HepG2 (cell line): ENCODE results near the gene CXXC5. TPM values are rescaled to one million over a fixed set of nuclear protein-coding genes. Genes with fewer than 3 reads are reported as not detected.

Experiments
- FOSL2 ChIP-seq: sonication (generic); formaldehyde crosslinking; IDR thresholded peaks from 2 replicates; pipeline ENCODE4 v1.4.0; 2020; ENCODE audit warnings: missing genetic modification reagents
- FOXC1 ChIP-seq: sonication (generic); formaldehyde crosslinking; IDR thresholded peaks from 2 replicates; pipeline ENCODE4 v1.8.0; 2022; ENCODE audit warnings: mild to moderate bottlenecking, missing genetic modification reagents, borderline replicate concordance
- FOXM1 ChIP-seq: sonication (generic); formaldehyde crosslinking; IDR thresholded peaks from 2 replicates; pipeline ENCODE4 v1.5.0; 2020; ENCODE audit warnings: missing genetic modification reagents
- HMG20B ChIP-seq: conservative IDR thresholded peaks from 2 replicates; pipeline ENCODE4 v1.6.1; 2016; ENCODE audit warnings: missing genetic modification reagents, missing compliant biosample characterization
- JARID2 ChIP-seq: sonication (generic); formaldehyde crosslinking; IDR thresholded peaks from 2 replicates; pipeline ENCODE4 v1.8.1; 2023; ENCODE audit warnings: missing genetic modification reagents, inconsistent platforms; ENCODE audit not compliant: insufficient replicate concordance
- KLF6 ChIP-seq: IDR thresholded peaks from 2 replicates; pipeline ENCODE4 v1.8.0; 2016; ENCODE audit warnings: missing biosample characterization, missing genetic modification reagents
- RBM39 ChIP-seq: fragments of 200-400 bp; formaldehyde crosslinking; IDR thresholded peaks from one replicate; pipeline ENCODE4 v1.6.1; 2018; ENCODE audit warnings: antibody characterized with exemption, mild to moderate bottlenecking, low read depth, low read length; ENCODE audit not compliant: poor library complexity, severe bottlenecking
- SMARCC2 ChIP-seq: fragments of 450-650 bp; IDR thresholded peaks from 2 replicates; pipeline ENCODE4 v1.6.1; 2017; ENCODE audit warnings: antibody characterized with exemption, mild to moderate bottlenecking
- SMC3 ChIP-seq: IDR thresholded peaks from 2 replicates; pipeline ENCODE4 v1.6.1; 2011; ENCODE audit warnings: low read length, improper control_type of control experiment
- ZNF562 ChIP-seq: sonication (generic); formaldehyde crosslinking; IDR thresholded peaks from 2 replicates; pipeline ENCODE4 v1.8.0; 2022; ENCODE audit warnings: missing genetic modification reagents, borderline replicate concordance
- polyA plus RNA-seq, 8 experiments: library from polyadenylated mRNA; depleted of rRNA in 3 of 8; stranded (reverse) in 7 of 8; unstranded in 1 of 8; fragments of >200 nt; fragmentation: Illumina TruSeq in 4 of 8; extraction: Trizol in 4 of 8; gene quantifications; 2 replicates each; pipeline versions ENCODE4 v1.2.1 to v1.2.3, GENCODE V29; 2011 to 2016; ENCODE audit warnings: low read depth in 4 of 8, missing spikeins in 1 of 8, mixed read lengths in 1 of 8; ENCODE audit not compliant: insufficient read depth in 1 of 8
- total RNA-seq, 5 experiments: library from RNA; depleted of rRNA; stranded (reverse); fragments of >200 nt; fragmentation: Illumina TruSeq; extraction: Trizol; gene quantifications; 2 replicates each; pipeline ENCODE4 v1.2.3, GENCODE V29; 2016; ENCODE audit warnings: low read depth in 1 of 5
- TF ChIP-seq, protein P1 (sequence below): sonication (generic); formaldehyde crosslinking; IDR thresholded peaks from 2 replicates; pipeline ENCODE4 v1.8.0; 2022; ENCODE audit warnings: mild to moderate bottlenecking, missing genetic modification reagents, borderline replicate concordance
- TF ChIP-seq, protein P2 (sequence below): sonication (generic); formaldehyde crosslinking; IDR thresholded peaks from 2 replicates; pipeline ENCODE4 v1.5.1; 2020; ENCODE audit warnings: mild to moderate bottlenecking, moderate library complexity, missing genetic modification reagents
- TF ChIP-seq, protein P3 (sequence below): sonication (generic); formaldehyde crosslinking; IDR thresholded peaks from 2 replicates; pipeline ENCODE4 v1.4.0; 2020; ENCODE audit warnings: missing genetic modification reagents
- TF ChIP-seq, protein P4 (sequence below): sonication (generic); formaldehyde crosslinking; IDR thresholded peaks from 2 replicates; pipeline ENCODE4 v1.5.0; 2020; ENCODE audit warnings: missing genetic modification reagents, mild to moderate bottlenecking, borderline replicate concordance
- TF ChIP-seq, protein P5 (sequence below): sonication (generic); formaldehyde crosslinking; IDR thresholded peaks from 2 replicates; pipeline ENCODE4 v1.5.1; 2020; ENCODE audit warnings: missing genetic modification reagents, mild to moderate bottlenecking, borderline replicate concordance
- TF ChIP-seq, protein P6 (sequence below): sonication (generic); formaldehyde crosslinking; IDR thresholded peaks from 2 replicates; pipeline ENCODE4 v1.5.0; 2020; ENCODE audit warnings: mild to moderate bottlenecking, missing genetic modification reagents

Gene CXXC5
- total and polyA plus RNA-seq, 2 of the 13 experiments (the other 11 are each of a cell fraction or from before 2014, with no cell fraction given) = 32.3 to 33.0 TPM

DNA sequence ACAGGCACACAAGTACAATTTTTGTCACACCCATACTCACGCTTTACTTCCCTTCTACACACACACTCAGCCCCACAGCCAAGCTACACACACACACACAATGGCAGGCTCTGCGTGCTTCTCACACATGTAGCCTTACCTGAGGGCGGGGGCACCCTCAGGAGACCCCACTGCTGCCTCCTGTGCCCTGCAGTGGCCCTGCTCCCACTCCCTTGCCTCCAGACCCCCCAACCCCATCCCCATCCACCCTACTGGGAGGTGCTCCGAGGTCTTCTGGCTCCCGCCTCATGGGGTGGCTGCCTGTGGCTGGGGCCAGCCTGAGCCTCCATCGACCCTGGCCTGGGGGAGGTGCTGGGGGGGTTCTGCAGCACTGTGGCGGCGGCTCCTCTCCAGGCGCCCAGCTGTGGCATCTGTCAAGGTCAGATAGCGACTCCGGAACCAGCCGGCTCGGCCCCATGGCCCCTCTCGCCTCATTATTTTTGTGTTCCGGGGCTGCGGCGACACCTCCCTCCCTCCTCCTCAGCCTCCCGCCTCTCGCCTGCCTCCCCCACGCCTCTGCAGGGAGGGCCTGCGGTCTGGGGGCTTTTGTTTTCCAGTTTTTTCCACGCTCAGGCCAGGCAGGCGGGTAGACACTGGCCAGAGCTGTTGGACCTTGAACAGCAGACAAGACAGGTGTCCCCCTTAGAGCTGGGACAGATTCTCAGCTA is 21.7 kb downstream of the CXXC5 start (continued):
- TF ChIP-seq SMC3 (no peak), FOXC1 (CRISPR knock-in tag) (no peak), SMARCC2 (no peak), JARID2 (CRISPR knock-in tag) (no peak), FOXM1 (CRISPR knock-in tag) (no peak), KLF6 (no peak), FOSL2 (CRISPR knock-in tag) (no peak), ZNF562 (CRISPR knock-in tag) (no peak), HMG20B (CRISPR knock-in tag) (no peak), RBM39 (no peak)
- TF ChIP-seq, protein P1, sequence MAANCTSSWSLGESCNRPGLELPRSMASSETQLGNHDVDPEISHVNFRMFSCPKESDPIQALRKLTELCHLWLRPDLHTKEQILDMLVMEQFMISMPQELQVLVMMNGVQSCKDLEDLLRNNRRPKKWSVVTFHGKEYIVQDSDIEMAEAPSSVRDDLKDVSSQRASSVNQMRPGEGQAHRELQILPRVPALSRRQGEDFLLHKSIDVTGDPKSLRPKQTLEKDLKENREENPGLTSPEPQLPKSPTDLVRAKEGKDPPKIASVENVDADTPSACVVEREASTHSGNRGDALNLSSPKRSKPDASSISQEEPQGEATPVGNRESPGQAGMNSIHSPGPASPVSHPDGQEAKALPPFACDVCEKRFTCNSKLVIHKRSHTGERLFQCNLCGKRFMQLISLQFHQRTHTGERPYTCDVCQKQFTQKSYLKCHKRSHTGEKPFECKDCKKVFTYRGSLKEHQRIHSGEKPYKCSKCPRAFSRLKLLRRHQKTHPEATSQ (CRISPR knock-in tag) = no peak
- TF ChIP-seq, protein P2, sequence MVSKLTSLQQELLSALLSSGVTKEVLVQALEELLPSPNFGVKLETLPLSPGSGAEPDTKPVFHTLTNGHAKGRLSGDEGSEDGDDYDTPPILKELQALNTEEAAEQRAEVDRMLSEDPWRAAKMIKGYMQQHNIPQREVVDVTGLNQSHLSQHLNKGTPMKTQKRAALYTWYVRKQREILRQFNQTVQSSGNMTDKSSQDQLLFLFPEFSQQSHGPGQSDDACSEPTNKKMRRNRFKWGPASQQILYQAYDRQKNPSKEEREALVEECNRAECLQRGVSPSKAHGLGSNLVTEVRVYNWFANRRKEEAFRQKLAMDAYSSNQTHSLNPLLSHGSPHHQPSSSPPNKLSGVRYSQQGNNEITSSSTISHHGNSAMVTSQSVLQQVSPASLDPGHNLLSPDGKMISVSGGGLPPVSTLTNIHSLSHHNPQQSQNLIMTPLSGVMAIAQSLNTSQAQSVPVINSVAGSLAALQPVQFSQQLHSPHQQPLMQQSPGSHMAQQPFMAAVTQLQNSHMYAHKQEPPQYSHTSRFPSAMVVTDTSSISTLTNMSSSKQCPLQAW (CRISPR knock-in tag) = peak; percentile 71; the same call in 1 of the 2 replicates
- TF ChIP-seq, protein P3, sequence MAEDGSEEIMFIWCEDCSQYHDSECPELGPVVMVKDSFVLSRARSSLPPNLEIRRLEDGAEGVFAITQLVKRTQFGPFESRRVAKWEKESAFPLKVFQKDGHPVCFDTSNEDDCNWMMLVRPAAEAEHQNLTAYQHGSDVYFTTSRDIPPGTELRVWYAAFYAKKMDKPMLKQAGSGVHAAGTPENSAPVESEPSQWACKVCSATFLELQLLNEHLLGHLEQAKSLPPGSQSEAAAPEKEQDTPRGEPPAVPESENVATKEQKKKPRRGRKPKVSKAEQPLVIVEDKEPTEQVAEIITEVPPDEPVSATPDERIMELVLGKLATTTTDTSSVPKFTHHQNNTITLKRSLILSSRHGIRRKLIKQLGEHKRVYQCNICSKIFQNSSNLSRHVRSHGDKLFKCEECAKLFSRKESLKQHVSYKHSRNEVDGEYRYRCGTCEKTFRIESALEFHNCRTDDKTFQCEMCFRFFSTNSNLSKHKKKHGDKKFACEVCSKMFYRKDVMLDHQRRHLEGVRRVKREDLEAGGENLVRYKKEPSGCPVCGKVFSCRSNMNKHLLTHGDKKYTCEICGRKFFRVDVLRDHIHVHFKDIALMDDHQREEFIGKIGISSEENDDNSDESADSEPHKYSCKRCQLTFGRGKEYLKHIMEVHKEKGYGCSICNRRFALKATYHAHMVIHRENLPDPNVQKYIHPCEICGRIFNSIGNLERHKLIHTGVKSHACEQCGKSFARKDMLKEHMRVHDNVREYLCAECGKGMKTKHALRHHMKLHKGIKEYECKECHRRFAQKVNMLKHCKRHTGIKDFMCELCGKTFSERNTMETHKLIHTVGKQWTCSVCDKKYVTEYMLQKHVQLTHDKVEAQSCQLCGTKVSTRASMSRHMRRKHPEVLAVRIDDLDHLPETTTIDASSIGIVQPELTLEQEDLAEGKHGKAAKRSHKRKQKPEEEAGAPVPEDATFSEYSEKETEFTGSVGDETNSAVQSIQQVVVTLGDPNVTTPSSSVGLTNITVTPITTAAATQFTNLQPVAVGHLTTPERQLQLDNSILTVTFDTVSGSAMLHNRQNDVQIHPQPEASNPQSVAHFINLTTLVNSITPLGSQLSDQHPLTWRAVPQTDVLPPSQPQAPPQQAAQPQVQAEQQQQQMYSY (CRISPR knock-in tag) = peak; percentile 17; the same call in 1 of the 2 replicates
- TF ChIP-seq, protein P4, sequence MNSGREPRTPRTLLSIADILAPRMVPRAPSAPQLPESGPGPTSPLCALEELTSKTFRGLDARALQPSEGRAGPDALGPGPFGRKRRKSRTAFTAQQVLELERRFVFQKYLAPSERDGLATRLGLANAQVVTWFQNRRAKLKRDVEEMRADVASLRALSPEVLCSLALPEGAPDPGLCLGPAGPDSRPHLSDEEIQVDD (CRISPR knock-in tag) = no peak
- TF ChIP-seq, protein P5, sequence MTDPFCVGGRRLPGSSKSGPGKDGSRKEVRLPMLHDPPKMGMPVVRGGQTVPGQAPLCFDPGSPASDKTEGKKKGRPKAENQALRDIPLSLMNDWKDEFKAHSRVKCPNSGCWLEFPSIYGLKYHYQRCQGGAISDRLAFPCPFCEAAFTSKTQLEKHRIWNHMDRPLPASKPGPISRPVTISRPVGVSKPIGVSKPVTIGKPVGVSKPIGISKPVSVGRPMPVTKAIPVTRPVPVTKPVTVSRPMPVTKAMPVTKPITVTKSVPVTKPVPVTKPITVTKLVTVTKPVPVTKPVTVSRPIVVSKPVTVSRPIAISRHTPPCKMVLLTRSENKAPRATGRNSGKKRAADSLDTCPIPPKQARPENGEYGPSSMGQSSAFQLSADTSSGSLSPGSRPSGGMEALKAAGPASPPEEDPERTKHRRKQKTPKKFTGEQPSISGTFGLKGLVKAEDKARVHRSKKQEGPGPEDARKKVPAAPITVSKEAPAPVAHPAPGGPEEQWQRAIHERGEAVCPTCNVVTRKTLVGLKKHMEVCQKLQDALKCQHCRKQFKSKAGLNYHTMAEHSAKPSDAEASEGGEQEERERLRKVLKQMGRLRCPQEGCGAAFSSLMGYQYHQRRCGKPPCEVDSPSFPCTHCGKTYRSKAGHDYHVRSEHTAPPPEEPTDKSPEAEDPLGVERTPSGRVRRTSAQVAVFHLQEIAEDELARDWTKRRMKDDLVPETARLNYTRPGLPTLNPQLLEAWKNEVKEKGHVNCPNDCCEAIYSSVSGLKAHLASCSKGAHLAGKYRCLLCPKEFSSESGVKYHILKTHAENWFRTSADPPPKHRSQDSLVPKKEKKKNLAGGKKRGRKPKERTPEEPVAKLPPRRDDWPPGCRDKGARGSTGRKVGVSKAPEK (CRISPR knock-in tag) = no peak
- TF ChIP-seq, protein P6, sequence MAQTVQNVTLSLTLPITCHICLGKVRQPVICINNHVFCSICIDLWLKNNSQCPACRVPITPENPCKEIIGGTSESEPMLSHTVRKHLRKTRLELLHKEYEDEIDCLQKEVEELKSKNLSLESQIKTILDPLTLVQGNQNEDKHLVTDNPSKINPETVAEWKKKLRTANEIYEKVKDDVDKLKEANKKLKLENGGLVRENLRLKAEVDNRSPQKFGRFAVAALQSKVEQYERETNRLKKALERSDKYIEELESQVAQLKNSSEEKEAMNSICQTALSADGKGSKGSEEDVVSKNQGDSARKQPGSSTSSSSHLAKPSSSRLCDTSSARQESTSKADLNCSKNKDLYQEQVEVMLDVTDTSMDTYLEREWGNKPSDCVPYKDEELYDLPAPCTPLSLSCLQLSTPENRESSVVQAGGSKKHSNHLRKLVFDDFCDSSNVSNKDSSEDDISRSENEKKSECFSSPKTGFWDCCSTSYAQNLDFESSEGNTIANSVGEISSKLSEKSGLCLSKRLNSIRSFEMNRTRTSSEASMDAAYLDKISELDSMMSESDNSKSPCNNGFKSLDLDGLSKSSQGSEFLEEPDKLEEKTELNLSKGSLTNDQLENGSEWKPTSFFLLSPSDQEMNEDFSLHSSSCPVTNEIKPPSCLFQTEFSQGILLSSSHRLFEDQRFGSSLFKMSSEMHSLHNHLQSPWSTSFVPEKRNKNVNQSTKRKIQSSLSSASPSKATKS (CRISPR knock-in tag) = no peak
